Measurements from ENCODE around the gene OR6C2.

GRCh38 chr12:55407866-55408265 lies 36.0 kb upstream of the OR6C2 start:
- TF ChIP-seq CTCF (conservative IDR thresholded peaks at IDR 0.05; ENCODE audit: low read length) (no peak), EZH2phosphoT487 (IDR thresholded peaks at IDR 0.05; ENCODE audit: borderline replicate concordance, low read depth, low read length) (no peak)

All from OCI-LY7 (cell line).